GM23248 (cell line): ENCODE results near the gene EML4. TPM values are rescaled to one million over a fixed set of nuclear protein-coding genes. Genes with fewer than 3 reads are reported as not detected.

Experiments used
- DNase-seq: peaks from one replicate; pipeline ENCODE4 v3.0.0-alpha.2; 2015
- H2AFZ ChIP-seq: fragments of 200-600 bp; sonication (generic); 2 replicates; pipeline ENCODE4 v1.6.1; 2016; ENCODE audit warnings: antibody characterized with exemption
- H3F3A ChIP-seq: fragments of 200-600 bp; sonication (generic); 2 replicates; pipeline ENCODE4 v1.6.1; 2016; ENCODE audit warnings: mild to moderate bottlenecking, antibody characterized with exemption, mixed run types; ENCODE audit not compliant: insufficient read depth
- H3K27ac ChIP-seq: fragments of 200-600 bp; sonication (generic); 2 replicates; pipeline ENCODE4 v1.5.1; 2016; ENCODE audit warnings: mild to moderate bottlenecking
- H3K27me3 ChIP-seq: fragments of 200-600 bp; sonication (generic); replicated peaks from 2 replicates; pipeline ENCODE4 v1.6.1; 2016; ENCODE audit warnings: mild to moderate bottlenecking; ENCODE audit not compliant: insufficient read depth
- H3K36me3 ChIP-seq: fragments of 200-600 bp; sonication (generic); 2 replicates; pipeline ENCODE4 v1.6.1; 2016; ENCODE audit warnings: low read depth, mild to moderate bottlenecking
- H3K4me1 ChIP-seq: fragments of 200-600 bp; sonication (generic); 2 replicates; pipeline ENCODE4 v1.6.1; 2016; ENCODE audit warnings: mild to moderate bottlenecking; ENCODE audit not compliant: insufficient read depth
- H3K4me2 ChIP-seq: fragments of 200-600 bp; sonication (generic); one replicate; pipeline ENCODE4 v1.6.1; 2016; ENCODE audit warnings: mild to moderate bottlenecking; ENCODE audit not compliant: unreplicated experiment
- H3K4me3 ChIP-seq: fragments of 200-600 bp; sonication (generic); 2 replicates; pipeline ENCODE4 v1.5.1; 2016; ENCODE audit warnings: mild to moderate bottlenecking
- H3K79me2 ChIP-seq: fragments of 200-600 bp; sonication (generic); 2 replicates; pipeline ENCODE4 v1.6.1; 2016; ENCODE audit warnings: mild to moderate bottlenecking; ENCODE audit not compliant: insufficient read depth
- H3K9ac ChIP-seq: fragments of 200-600 bp; sonication (generic); 2 replicates; pipeline ENCODE4 v1.6.1; 2016; ENCODE audit warnings: mild to moderate bottlenecking
- H3K9me2 ChIP-seq: fragments of 200-600 bp; sonication (generic); 2 replicates; pipeline ENCODE4 v1.6.1; 2016; ENCODE audit warnings: mixed run types, mild to moderate bottlenecking, moderate library complexity; ENCODE audit not compliant: insufficient read depth
- H3K9me3 ChIP-seq: fragments of 200-600 bp; sonication (generic); one replicate; pipeline ENCODE4 v1.6.1; 2017; ENCODE audit warnings: low read depth
- H4K20me1 ChIP-seq: fragments of 200-600 bp; sonication (generic); 2 replicates; pipeline ENCODE4 v1.6.0; 2016; ENCODE audit not compliant: insufficient read depth
- EZH2 ChIP-seq: fragments of 200-600 bp; sonication (generic); IDR thresholded peaks from 2 replicates; pipeline ENCODE4 v1.6.1; 2018; ENCODE audit warnings: antibody characterized with exemption, mild to moderate bottlenecking; ENCODE audit not compliant: insufficient read depth, poor library complexity, severe bottlenecking
- EZH2phosphoT487 ChIP-seq: fragments of 200-600 bp; sonication (generic); IDR thresholded peaks from 2 replicates; pipeline ENCODE4 v1.6.1; 2018; ENCODE audit warnings: antibody characterized with exemption, moderate library complexity, mild to moderate bottlenecking, low read depth; ENCODE audit not compliant: insufficient read depth
- WGBS, 2 experiments: methylation state at CpG; one replicate each; pipeline ENCODE4 v1.1.6; 2015 to 2017; ENCODE audit warnings: low lambda C conversion rate in 2 of 2, low coverage in 1 of 2; ENCODE audit errors: missing lambda C conversion rate in 2 of 2; 5-methylcytosine and 5-hydroxymethylcytosine counted together
- in situ Hi-C: fragments of 300-500 bp; cut with MboI; formaldehyde crosslinking; loops from 2 replicates; pipeline ENCODE4 v1.15.0; 2020
- polyA plus RNA-seq: library from polyadenylated mRNA; unstranded; fragments of >200 nt; fragmentation: Nextera tagmentation; extraction: Ambion mirVana; gene quantifications from 2 replicates; pipeline ENCODE4 v1.2.1, GENCODE V29; 2016
- total RNA-seq: library from RNA; depleted of rRNA; stranded (reverse); fragments of >200 nt; shearing (Covaris generic); gene quantifications from 2 replicates; pipeline ENCODE4 v1.2.3, GENCODE V29; 2014

EML4 gene
- total and polyA plus RNA-seq, 2 experiments from 2014 or later = 19.3 to 21.7 TPM

DNA sequence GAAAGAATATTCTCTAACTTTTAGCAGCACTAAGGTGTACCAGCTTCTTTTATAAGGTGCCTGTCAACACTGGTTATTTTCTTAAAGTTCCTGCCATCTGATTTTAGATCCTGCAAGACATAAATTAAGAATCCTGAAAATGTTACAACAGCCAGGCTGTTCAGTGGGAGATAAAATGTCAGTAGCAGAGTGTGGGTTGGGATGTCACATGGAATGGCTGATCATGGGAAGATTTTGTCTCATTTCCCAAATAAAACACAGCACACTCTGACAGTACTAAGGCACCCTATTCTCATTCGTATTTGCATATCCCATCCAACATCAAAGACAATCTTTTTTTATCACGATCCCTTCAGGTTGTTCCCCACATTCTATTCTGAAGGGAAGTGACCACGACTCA is 194.3 kb downstream of the EML4 start:
- 68 to 70% methylated on average over 3 of the region's 3 CpGs for WGBS, 2 experiments
- in situ Hi-C loops = no loop called here

DNA sequence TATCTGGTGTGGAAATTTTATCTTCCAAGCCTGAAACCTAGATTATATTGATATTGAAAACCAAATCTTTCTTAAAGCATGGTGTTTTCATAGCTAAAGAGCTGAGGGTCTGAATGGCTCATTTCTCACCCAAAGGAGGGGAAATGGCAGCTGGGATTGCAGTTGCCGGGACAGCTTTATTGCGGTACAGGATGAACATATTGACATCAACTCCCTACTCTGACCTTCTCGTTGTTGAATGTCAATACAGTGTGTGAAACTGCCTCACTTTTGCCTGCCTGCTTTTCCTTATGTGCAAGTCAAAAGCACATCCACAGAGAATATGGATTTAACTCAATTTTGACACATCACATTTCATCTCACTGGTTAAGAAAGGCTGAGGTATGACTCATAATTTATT is 195.5 kb downstream of the EML4 start:
- Histone ChIP-seq H3K9me2 (no peaks in the 10 kb centered on the region), H3F3A (peaks cover 6% of the 10 kb centered on the region; the same call in 1 of the 2 replicates), H3K4me1 (peaks cover 14% of the 10 kb centered on the region), H3K79me2 (peaks cover 13% of the 10 kb centered on the region), H3K4me3 (no peak overlapping the region), H2AFZ (no peak overlapping the region), H3K36me3 (no peaks in the 10 kb centered on the region), H4K20me1 (no peaks in the 10 kb centered on the region), H3K9ac (no peak overlapping the region), H3K27ac (no peak overlapping the region), H3K4me2 (no peak overlapping the region), H3K27me3 (no peaks in the 10 kb centered on the region), H3K9me3 (no peaks in the 10 kb centered on the region)
- in situ Hi-C loops = no loop called here
- WGBS, 2 experiments = 22 to 27% methylated on average over 3 of the region's 3 CpGs
- TF ChIP-seq EZH2 = no peak
- DNase-seq = no peak

More for the DNA sequence above, 194.3 kb downstream of the EML4 start:
- Histone ChIP-seq H3K27me3 (no peaks in the 10 kb centered on the region), H3K9me3 (no peaks in the 10 kb centered on the region), H3K79me2 (peaks cover 26% of the 10 kb centered on the region), H3K4me2 (no peak overlapping the region), H3F3A (peaks cover 5% of the 10 kb centered on the region; the same call in 1 of the 2 replicates), H3K4me1 (peaks cover 26% of the 10 kb centered on the region), H3K9ac (no peak overlapping the region), H2AFZ (no peak overlapping the region), H3K9me2 (no peaks in the 10 kb centered on the region), H3K4me3 (no peak overlapping the region), H4K20me1 (no peaks in the 10 kb centered on the region), H3K27ac (no peak overlapping the region), H3K36me3 (no peaks in the 10 kb centered on the region)
- TF ChIP-seq EZH2phosphoT487 = no peak
- no peak for TF ChIP-seq EZH2
- no peak for DNase-seq

DNA sequence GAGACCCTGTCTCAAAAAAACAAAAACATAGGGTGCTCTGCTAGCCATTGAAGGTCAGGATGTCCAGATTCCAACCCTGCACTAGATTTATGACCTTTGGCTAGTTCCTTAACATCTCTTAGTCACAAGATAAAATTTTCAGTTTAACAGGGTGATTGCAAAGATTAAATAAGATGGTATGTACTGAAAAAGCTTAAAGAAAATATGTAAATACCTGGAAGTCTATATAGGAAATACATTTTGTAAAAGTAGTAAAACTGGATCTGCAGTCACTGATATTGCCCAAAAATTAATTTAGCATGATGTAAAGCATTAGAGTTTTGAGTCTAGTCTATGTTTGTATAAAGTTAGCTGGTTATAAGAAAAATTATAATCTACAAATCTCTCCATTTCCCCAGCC is 197.3 kb downstream of the EML4 start:
- H3K27ac ChIP-seq = no peak overlapping the region
- H3K4me3 ChIP-seq = no peak overlapping the region
- H3K9ac ChIP-seq = no peak overlapping the region
- H3K9me2 ChIP-seq = no peaks in the 10 kb centered on the region
- no peaks in the 10 kb centered on the region for H3K27me3 ChIP-seq
- no peak for TF ChIP-seq EZH2
- no peak for TF ChIP-seq EZH2phosphoT487
- in situ Hi-C loops = no loop called here
- peaks cover 6% of the 10 kb centered on the region; the same call in 1 of the 2 replicates for H3F3A ChIP-seq
- no peak overlapping the region for H2AFZ ChIP-seq
- no peaks in the 10 kb centered on the region for H3K79me2 ChIP-seq
- H3K36me3 ChIP-seq = no peaks in the 10 kb centered on the region
- no peak overlapping the region for H3K4me2 ChIP-seq
- DNase-seq = no peak
- H4K20me1 ChIP-seq = no peaks in the 10 kb centered on the region
- no peaks in the 10 kb centered on the region for H3K9me3 ChIP-seq
- peaks cover 12% of the 10 kb centered on the region for H3K4me1 ChIP-seq

DNA sequence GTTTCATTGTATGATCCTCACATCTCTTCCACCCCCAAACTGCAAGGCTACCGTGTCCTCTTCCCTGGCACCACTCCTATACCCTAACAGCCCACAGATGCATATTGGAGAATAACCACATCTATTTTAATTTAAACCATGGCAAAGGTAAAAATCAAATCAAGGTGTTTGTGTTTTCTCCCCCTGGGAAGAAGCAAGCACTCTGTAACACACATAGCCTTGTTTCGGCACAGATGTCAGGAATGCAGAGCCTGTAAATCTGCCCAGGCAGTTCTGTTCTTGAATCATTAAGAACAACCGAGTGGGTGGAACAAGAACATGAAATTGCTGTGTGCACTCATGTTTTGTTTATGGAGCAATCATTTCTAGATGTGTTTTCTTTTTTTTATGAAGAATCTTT is 198.7 kb downstream of the EML4 start:
- no peaks in the 10 kb centered on the region for H4K20me1 ChIP-seq
- H3K36me3 ChIP-seq = no peaks in the 10 kb centered on the region
- H3K4me3 ChIP-seq = no peak overlapping the region
- peaks cover 6% of the 10 kb centered on the region; the same call in 1 of the 2 replicates for H3F3A ChIP-seq
- WGBS, 2 experiments = 6 to 10% methylated on average over 3 of the region's 3 CpGs
- peak; percentile 76 for DNase-seq
- no peak for TF ChIP-seq EZH2phosphoT487
- TF ChIP-seq EZH2 = no peak
- in situ Hi-C loops = no loop called here
- H3K9me2 ChIP-seq = no peaks in the 10 kb centered on the region
- no peaks in the 10 kb centered on the region for H3K79me2 ChIP-seq
- peak overlapping the region; percentile 21 for H3K4me2 ChIP-seq
- H3K27ac ChIP-seq = no peak overlapping the region
- 0 out of 2 replicates have a peak overlapping the region, but pooled peaks have one; percentile 9 for H2AFZ ChIP-seq
- H3K4me1 ChIP-seq = peaks cover 8% of the 10 kb centered on the region
- H3K9me3 ChIP-seq = no peaks in the 10 kb centered on the region
- no peak overlapping the region for H3K9ac ChIP-seq
- no peaks in the 10 kb centered on the region for H3K27me3 ChIP-seq

DNA sequence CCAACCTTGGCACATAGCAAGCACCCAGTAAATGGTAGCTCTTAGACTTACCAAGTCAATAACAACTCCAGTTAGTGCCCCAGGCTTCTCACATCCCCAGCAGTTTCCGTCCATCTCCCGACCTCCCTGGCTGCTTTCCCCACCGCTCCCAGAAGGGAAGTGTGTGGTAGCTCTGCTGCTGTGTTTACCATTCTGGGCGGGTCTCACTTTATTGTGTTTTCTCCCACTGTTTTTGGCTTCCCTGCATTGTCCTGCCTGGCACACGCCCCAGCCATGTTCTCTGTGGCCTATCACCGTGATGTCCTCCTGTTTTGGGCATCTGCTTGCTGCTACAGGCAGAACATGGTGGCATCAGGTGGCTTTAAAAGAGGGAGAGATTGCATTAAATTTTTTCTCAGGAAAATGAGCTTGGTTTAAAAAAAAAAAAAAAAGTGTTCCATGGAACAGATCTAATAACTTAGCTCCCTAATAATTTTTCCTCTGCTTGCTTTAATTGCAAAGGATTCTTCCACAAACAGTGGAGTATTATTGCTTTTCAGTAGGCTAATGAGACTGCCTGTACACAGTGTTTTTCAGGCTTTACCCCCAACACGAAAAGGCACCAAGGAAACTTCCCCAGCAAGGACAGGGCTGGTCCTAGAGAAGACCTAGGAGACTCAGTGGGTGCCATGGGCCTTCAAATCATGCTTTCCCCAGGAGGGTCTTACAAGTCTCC is 199.8 kb downstream of the EML4 start:
- no peaks in the 10 kb centered on the region for H4K20me1 ChIP-seq
- no peak overlapping the region for H3K4me2 ChIP-seq
- H3K27ac ChIP-seq = no peak overlapping the region
- in situ Hi-C loops = no loop called here
- no peak overlapping the region for H2AFZ ChIP-seq
- peaks cover 6% of the 10 kb centered on the region; the same call in 1 of the 2 replicates for H3F3A ChIP-seq
- H3K9me3 ChIP-seq = no peaks in the 10 kb centered on the region
- no peak overlapping the region for H3K4me3 ChIP-seq
- H3K27me3 ChIP-seq = no peaks in the 10 kb centered on the region
- WGBS, 2 experiments = 80 to 81% methylated on average over 7 of the region's 7 CpGs
- peaks cover 8% of the 10 kb centered on the region for H3K4me1 ChIP-seq
- no peak for TF ChIP-seq EZH2
- TF ChIP-seq EZH2phosphoT487 = no peak
- no peaks in the 10 kb centered on the region for H3K9me2 ChIP-seq
- H3K79me2 ChIP-seq = no peaks in the 10 kb centered on the region
- H3K36me3 ChIP-seq = no peaks in the 10 kb centered on the region
- no peak for DNase-seq
- H3K9ac ChIP-seq = no peak overlapping the region
